CD4-positive, alpha-beta T cell treated with Interleukin-10 for 1 hour (primary cell): ENCODE results near the gene TTC7B.

ENCODE experiments used
- DNase-seq: peaks from one replicate; pipeline ENCODE4 v3.0.0-alpha.2; 2020

Gene TTC7B

DNA sequence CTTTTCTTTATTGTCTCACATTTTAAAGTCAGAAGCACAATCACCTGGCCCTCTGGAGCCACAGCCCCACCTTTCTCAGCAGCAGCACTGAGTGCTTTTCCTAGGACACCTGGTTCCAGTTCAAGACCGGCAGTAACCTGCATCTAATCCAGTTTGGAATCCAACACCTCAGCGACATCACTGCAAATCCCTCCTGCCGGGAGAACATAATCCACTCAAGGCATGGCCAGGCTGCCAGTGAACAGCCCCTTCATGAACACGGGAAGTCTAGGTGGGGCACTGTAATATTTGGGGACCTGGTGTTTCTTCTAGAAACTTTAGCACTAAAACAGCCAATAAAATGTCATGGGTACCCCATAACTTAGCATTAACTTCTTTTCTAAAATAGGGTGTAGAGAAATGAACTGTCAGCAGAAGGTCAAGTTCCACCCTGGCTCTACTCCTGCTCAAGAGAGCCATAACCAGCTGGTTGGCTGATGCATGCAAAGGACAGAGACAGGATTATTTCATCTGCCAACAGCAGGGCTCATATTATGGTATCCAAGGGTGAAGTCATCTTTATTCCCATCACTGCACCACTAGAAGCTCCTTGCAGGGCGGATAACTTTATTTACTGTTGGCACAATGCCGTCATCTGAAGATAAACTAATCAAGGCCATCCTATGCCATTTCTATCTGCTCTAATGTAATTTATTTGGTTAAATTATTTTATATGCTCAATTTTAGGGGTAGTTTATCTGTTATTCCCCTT lies 76.7 kb downstream of the TTC7B start:
- DNase-seq: no peak

DNA sequence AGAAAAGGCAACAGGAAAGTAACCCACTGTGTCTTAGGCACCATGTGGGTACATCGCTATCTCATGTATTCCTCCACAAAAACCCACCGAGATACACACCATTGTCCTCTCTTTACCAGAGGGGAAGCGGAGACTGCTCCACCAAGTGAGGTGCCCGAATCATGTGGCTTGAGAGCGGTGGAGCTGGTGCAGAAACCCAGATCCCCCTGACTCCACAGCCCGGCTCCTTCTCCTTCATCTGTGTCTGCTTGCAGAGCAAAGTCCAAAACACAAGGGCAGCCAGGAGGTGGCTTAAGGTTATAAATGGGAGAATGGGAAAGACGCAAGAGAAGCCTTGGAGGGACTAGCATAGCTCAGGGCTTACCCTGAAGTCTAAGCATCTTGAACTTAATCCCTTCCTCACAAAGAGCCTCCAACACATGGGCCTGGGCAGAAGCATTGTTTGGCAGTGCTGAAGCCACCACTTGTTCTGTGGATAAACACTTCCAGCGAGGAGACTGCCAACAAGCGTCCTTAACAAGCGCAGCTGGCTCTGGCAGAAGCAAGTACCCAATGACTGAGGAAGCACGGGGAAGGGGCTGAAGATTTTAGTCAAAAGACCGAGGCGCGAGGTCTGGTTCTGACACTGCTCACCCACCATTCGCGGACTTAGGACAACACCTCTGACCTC lies 83.0 kb downstream of the TTC7B start:
- no peak for DNase-seq

DNA sequence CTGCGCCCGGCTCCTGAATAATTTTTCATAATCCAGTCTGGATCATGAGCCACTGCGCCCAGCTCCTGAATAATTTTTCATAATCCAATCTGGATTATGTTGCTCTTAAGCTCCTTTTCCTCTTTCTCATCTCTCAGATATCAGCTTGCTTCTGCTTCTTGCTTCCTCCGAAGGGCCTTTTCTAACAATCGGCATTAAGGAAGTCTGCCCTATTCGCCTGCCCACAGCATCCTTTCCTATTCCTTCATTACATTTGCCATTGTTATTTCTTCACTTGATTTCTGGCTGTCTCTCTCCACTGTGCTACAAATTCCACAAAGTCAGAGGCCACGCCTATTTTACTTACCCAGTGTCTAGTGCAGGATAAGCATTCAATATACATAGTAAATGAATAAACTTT lies 83.5 kb downstream of the TTC7B start:
- DNase-seq: no peak

DNA sequence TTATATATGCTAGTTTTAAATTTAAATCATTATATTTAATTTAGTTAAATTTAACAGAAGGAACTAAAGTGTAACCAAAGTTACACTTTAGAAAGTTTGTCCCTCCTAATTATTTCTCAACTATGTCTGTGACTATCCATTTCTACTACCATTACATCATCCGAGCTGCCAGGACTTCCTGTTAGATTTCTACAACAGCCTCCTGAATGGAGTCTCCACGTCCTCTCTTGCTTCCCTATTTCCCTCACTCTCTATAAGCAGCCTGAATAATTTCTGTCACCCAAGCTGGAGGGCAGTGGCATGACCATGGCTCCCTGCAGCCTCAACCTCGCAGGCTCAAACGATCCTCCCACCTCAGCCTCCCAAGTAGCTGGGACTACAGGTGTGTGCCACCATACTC lies 84.1 kb downstream of the TTC7B start:
- no peak for DNase-seq

DNA sequence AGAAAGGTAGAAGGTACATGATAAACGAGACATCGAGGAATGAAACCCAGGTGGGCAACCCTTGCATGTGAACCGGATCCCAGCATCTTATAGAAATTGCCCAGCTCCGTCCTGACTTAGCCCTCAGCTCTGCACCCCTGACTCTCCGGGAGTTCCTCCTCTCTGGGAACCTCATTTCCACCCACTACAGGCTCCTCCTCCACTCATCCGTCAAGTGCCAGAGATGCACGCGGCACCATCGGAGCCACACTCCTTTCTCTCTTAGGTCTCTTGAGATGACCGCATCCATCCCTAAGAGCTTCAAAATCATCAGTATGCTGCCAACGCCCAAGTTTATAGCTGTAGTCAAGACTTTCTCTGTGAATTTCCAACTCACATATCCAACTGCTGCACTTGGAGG lies 84.7 kb downstream of the TTC7B start:
- DNase-seq: no peak

DNA sequence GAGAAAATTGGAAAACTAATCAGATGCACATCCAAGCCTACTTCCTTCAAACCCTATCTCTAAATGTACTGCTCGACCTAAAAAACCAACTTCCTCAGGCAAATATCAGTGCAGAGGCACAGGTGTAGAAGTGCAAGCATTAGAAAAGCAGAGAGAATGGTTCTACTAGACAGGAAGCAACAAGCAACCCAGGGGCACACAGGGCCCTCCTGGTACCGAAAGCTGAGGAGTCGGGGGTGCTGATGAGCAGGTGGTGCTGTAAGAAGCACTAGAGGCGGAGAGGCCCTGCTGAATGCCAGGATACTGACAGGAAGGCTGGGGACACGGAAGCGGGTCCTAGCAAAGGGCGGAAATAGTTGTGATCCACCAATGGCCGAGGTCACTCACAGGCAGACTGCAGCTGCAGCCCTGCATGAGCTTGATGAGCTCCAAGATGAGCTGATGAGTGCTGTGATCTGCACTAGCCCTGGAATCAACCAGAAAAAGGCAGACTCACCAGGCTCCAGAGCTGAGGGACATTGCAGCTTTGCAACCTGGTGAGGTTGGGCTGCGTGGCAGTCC lies 85.9 kb downstream of the TTC7B start:
- DNase-seq: no peak

DNA sequence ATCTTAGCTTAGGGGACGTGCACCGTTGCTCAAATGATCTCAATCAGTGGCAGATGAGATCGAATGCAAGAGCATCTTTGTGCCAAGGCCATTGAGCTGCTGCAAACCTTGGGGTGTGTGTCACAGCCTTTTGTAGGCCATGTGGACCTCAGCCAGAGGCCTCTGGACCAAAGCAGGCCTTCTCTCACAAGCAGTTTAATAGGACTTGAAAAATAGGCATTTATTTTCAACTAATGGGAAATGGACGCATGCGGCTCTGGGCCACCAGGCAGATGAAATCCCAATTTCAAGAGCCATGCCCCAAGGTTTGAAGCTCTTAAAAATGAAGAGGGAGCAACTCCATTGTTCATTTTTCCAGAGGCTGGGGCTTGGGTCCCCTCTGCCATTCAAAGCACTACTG lies 87.3 kb downstream of the TTC7B start:
- DNase-seq: no peak

DNA sequence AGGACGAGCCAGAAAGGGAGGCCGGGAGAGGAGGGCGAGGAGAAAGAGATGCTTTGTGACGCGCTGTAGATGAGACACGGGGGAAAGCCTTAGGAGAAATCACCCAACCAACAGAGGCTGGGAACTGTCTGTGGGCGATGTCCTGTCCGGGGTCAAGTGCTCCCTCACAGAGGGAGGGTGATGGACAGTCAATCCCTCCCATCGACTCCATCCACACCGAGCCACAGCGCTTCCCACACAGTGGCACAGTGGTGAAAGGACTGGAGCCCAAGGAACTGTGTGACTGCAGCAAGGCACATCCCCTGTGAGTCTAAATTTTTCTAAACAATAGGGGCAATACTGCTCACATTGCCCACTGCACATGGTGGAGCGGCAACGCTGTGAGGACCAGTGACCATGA lies 89.1 kb downstream of the TTC7B start:
- DNase-seq: no peak

DNA sequence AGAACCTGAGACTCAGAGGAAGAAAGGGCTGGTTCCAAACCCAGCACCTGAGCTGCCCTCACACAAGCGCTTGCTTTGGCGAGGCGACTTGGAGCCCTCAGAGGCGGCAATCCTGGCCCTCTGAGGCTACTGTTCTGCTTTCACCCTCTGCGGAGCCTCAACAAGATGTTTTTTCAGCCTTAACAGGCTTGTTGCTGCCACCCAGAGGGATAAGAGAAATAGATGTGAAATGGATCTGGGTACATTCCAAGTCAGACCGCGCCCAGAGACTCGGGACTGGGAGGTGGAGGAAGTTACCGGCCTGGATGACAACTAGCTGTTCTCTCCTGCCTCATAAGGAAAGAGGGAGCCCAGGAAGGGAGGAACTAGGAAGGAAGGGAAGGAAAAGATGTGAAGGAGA lies 89.6 kb downstream of the TTC7B start:
- no peak for DNase-seq

DNA sequence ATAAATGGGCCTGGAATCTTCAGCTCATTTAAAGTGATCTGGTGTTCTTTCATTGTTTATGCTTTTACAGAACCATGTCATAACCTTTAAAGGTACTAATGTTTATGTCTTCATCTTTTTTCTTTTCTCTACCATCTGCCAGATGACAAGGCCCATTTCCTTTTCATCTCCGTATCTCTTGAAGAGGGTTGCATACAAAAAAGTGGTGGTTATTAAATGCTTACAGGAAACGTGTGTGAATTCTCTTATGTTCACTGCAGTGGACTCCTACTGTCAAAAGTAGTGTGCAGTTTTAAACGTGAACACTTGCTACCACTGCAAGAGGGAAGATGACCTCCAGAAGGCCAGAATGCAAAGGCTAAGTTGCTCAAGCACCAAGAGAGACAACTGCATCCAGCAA lies 91.4 kb downstream of the TTC7B start:
- DNase-seq: no peak

DNA sequence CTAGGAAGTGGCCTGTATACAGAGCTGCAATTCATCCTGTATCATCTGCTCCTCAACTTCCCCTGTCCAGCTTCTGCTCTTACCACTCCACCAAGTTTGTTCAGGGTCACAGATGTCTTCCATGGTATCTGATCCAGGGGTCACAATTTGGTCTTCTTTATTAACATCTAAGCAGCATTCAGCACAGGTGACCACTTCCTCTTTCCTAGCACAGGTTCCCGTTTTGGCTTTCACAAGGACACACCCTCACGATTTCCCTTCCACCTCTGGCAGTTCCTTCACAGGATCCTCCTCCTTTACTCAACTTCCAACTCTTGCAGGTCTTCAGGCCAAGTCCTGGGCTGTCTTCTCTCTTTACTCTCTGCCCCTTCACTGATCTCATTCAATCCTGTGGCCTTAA lies 93.6 kb downstream of the TTC7B start:
- no peak for DNase-seq

DNA sequence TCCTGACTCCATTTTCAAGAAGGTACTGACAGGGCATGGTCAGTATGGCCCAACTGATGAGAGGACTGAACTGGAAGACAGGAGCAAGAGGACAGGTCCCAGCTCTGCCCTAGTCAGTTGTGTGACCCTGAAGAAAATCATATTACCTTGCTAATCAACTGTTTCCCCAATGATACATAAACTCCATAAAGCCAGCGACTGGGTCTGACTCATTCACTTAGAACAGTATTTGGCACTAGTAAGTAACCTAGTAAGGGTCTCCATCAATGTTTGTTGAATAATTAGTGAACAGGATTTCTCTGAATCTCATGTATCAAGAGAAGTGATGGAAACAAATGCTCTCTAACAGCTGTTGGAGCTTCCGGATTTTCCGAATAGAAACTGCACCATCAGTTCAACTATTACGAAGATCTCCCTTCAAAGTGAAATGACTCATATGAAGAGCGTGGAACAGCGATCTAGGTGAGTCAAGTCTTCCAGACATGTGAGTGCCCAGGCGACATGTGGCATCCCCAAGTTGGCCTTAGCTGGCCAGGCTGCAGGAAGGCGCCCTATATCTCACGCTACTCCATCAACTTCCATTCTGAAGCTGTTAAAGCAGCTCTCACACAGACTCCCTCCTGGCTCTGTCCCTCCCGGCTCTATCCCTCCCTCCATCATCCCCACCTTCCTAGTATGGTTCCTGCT lies 94.5 kb downstream of the TTC7B start:
- DNase-seq: no peak

DNA sequence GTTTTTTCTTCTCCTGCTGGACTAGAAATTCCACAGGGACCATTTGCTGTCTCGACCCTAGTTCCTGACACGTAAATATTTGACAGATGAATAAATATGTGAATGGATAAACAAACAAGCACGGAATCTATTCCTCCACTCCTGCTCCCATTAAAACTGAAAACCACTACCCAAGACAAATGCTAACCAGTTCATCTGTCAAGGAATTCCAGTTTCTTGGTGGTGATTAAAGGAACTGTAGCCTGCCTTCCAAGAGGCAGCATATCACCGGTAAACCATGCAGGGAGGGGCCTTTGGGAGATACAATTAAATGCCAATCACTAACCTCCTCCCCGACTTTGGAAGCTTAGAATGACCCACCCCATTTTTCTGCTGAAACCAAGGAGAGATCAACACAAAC lies 95.4 kb downstream of the TTC7B start:
- DNase-seq: no peak

DNA sequence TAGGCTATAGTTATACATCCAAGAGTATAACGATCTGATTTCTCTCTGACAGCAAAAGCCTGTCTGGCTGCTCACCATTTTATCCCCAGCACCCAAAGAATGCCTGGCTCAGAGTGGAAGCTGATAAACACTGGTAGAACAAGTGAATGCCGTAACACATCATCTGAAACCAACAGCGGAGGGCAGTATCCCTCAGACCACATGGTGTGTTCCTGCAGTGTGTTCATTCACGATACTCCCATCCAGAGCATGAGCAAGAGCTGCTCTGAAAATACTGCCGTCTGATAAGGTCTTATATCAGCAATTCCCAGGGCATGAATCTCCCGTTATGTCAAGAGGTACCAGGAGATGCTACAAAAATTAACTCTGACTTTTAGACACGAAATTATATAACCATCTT lies 95.9 kb downstream of the TTC7B start:
- no peak for DNase-seq

DNA sequence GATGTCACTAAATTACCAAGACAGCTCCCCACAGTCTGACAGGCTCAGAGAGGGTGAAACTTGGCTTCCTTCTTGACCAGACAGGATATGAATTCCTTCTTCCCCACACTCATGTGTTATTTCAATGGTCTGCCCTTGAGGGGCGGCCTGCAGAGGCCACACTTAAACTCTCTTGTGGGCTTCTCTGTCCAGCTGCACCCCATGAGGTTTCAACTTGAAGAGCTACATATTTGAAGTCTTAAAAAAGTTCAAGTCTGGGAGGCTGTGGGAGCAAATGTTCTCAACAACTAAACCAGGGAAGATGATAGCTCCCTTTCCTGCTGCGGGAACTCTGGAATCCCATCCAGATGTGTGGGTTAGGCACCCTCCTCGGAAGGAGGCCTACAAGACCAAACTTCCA lies 98.3 kb downstream of the TTC7B start:
- DNase-seq: no peak

DNA sequence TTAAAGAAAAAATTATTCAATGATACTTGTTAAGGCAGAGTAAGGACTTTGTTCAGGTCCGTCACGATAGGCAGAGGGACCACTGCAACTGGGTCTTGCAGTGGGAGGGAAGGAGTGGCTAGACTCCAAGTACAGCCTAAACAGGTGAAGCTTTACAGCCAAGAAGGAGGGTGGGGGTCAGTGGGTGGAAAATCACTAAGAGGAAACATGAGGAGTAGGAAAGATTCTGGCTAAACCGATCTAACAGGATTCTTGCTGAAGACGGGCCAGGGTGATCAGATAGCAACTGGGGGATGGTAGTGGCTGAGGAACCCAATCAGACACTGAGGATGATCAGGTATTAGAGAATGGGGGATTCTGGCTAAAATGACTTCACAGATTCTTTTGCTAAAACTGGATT lies 100.2 kb downstream of the TTC7B start:
- no peak for DNase-seq

DNA sequence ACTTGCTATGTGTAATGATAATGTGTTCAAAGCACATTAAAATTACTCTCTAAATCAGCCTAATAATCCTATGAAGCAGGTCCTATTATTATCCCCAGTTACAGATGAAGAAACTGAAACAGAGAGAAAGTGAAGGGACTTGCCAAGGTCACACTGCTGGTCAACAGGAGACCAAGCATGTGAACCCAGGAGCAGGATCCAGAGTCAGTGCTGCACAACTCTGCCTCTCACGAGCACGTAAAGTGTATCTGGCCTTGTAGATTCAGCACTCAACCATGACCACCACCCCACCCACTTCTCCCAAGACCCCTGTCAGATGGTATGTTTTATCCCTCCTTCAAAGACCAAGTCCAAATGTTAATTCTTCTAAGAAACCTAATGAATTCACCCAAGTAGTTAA lies 100.7 kb downstream of the TTC7B start:
- DNase-seq: no peak

DNA sequence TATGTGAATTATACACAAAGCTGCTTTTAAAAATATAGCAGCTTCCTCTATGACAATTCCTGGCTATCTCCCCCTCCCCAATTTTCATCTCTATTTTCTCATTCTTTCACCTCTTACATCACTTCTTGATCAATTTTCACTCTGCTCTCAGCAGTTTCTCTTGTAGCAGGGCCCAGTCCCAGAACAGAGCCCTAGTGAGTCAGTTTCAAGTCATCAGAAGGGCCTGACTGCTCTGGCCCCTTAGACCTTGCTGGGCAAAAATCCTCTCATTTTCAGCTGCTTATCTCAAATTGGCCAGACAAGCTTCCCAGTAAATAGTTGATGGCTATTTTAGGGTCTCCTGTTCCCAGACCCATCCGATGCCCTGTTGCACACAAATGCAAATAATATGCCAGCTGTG lies 101.4 kb downstream of the TTC7B start:
- DNase-seq: no peak

DNA sequence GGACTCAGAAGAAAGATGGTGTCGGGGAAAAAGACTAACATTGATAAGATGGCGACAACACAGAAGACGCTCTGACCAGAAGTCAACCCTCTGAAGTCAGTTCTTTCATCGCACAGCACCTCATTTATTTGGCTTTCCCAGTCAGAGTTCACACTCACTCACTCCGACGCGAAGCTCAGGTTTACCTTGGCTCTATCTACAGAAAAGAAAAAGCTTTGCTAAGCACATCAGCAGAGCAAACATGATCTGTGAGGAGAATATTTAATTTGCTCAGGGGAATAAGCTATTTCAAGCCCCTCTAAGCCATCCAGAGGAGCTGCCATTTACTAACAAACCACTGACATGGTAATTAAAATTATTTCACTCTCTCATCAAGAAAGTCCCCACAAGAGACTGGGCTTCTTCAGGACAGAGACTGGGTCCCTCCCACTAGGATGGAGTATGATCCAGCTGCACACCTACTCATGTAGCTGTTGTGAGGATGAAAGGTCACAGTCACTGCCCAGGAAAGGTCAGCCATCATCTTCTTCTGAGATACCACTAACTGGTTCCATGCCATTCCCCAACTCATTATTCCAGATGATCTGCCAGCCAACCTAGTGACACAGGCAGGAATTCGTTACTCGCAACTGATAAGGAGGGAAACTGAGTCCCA lies 111.4 kb downstream of the TTC7B start:
- no peak for DNase-seq

DNA sequence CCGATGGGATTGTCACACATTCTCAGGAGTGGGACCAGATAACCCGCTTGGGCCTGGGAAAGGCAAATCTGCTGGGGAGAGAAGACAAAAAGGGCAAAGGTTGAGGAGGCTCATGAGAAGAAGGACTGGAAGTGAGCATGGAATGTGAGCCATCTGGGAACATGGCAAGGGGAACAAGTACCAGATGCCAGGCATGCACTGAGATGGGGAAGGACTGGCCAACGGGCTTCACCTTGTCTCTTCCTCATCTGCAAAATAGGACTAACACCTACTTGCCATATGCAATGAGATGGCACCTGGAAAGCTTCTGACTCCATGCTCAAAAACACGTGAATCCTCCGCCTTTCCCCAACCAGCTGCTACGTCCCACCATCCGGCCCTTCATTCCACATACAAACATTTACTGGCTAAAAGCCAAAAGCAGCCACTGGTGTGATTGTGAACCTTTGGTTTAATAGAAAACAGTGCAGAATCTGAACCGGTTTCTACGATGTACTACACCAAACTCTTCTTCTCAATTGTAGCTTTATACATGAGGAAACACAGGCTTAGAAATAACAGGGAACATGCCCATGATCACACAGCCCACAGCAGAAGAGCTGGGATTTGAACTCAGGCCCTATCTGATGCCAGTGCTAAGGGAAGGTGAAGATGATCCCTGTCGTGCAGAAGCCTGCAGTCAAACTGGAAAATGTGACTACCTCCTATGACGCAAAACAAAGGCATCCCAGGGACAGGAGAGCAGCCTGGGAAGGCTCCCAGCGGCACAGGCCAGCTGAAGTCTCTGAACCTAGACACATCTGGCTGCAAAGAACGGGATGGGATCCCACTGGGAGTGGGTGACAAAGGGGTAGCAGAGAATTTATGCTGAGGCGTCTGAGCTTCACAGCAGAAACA lies 112.1 kb downstream of the TTC7B start:
- DNase-seq: no peak

DNA sequence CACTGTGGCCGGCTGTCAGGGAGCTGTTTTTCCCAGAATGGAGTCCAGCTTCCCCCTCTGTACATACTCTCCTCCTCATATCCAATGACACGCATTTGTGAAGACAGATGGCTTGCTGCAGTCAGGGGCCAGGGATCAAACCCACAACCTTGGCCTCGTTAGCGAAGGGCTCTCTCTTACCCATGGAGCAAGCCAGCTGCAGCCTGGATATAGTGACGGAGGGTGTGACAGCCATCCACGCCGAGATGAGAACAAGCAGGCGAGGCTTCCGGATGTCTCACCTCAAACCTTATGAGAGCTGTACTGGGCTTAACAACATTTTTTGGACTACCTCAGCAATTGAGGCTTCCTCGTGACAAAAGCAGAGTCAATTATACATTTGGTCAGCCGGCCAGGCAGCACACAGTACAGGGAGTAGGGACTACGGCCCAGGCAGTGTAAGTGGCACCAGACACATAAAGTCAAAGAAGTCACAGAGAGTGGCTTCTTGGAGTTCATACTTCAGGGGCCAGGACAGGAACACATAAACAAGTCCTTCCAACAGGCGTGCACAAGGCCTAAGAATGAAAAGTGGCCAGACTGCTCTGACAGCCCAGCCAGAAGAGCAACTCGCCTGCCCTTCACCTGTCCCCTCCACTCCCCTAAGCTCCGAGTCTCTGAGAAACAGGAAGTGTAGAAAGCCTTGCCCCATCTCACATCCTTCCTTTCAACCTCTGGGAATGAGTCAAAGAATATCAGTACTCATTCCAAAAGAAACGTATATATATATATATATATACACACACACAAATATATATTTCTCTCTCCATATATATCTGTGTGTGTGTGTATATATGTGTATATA lies 115.1 kb downstream of the TTC7B start:
- no peak for DNase-seq
